Body of pancreas (tissue), 4 donors: ENCODE results near the gene OSBPL2. TPM values are rescaled to one million over a fixed set of nuclear protein-coding genes. Genes with fewer than 3 reads are reported as not detected.

ENCODE experiments used
- ATAC-seq: fragments of 150-250 bp; one replicate; pipeline ENCODE4 v1.9.1; 2016
- DNase-seq, 4 donors: peaks; one replicate each; pipeline ENCODE4 v3.0.0-alpha.2; 2019
- H3K27ac ChIP-seq, 4 donors: fragments of 200-600 bp; sonication (generic); 1 replicate in 3 of 4; 2 replicates in 1 of 4; pipeline versions ENCODE4 v1.5.1 to v1.6.1; 2016 to 2019; ENCODE audit warnings: mild to moderate bottlenecking in 1 of 4, mixed read lengths in 1 of 4, moderate library complexity in 1 of 4
- H3K27me3 ChIP-seq, 2 donors: fragments of 200-600 bp; sonication (generic); one replicate each; pipeline ENCODE4 v1.6.0; 2016; ENCODE audit warnings: mild to moderate bottlenecking in 1 of 2
- H3K36me3 ChIP-seq, 2 donors: fragments of 200-600 bp; sonication (generic); replicated peaks in 1 of 2; 2 replicates each; pipeline ENCODE4 v1.5.1; 2016; ENCODE audit warnings: low read depth in 2 of 2; ENCODE audit not compliant: insufficient read depth in 1 of 2
- H3K4me1 ChIP-seq: fragments of 200-600 bp; sonication (generic); one replicate; pipeline ENCODE4 v1.6.0; 2016
- H3K4me3 ChIP-seq, 2 donors: fragments of 200-600 bp; sonication (generic); 1 replicate in 1 of 2; 2 replicates in 1 of 2; pipeline ENCODE4 v1.5.1; 2016 to 2019
- H3K9me3 ChIP-seq, 3 donors: fragments of 200-600 bp; sonication (generic); 1 replicate in 2 of 3; 2 replicates in 1 of 3; pipeline ENCODE4 v1.5.1; 2016
- CTCF ChIP-seq, 7 experiments: fragments of 450-650 bp in 4 of 7; fragments of 200-600 bp in 3 of 7; sonication (generic) in 3 of 7; IDR thresholded peaks; one replicate each; pipeline ENCODE4 v1.5.1; 2016 to 2019; ENCODE audit warnings: antibody characterized with exemption in 7 of 7
- POLR2A ChIP-seq, 3 donors: fragments of 450-650 bp; IDR thresholded peaks; one replicate each; pipeline ENCODE4 v1.6.1; 2016; ENCODE audit warnings: antibody characterized with exemption in 3 of 3, mild to moderate bottlenecking in 2 of 3
- WGBS, 2 donors: methylation state at CpG; one replicate each; pipeline ENCODE4 v1.1.5; 2017; 5-methylcytosine and 5-hydroxymethylcytosine counted together
- intact Hi-C: fragments of 100-400 bp; cut with DNase I; formaldehyde crosslinking; loops from one replicate; pipeline ENCODE4 v1.15.1; 2023
- total RNA-seq, 2 donors: library from RNA; depleted of rRNA; stranded (reverse); fragments of >200 nt; gene quantifications; one replicate each; pipeline ENCODE4 v1.1.0, GENCODE V29; 2016

Gene OSBPL2
- total RNA-seq, 2 donors from 2014 or later, result 54.5 to 71.9 TPM

GRCh38 chr20:62291251-62292066, 53.1 kb downstream of the OSBPL2 start:
- peaks cover 11 to 37% of the 10 kb centered on the region in 2 donors for H3K36me3 ChIP-seq
- DNase-seq (no peak), ATAC-seq (no peak)
- no peaks in the 10 kb centered on the region for H3K27me3 ChIP-seq
- 90 to 91% methylated on average over 23 to 28 of the region's 29 CpGs for WGBS, 2 donors
- no peak overlapping the region for H3K27ac ChIP-seq
- H3K4me1 ChIP-seq, result no peaks in the 10 kb centered on the region
- TF ChIP-seq POLR2A (IDR thresholded peaks at IDR 0.05), result no peak
- TF ChIP-seq CTCF (IDR thresholded peaks at IDR 0.05), result no peak
- H3K4me3 ChIP-seq, result no peak overlapping the region
- intact Hi-C loops, result loop anchor here (10.0 kb wide), 1 partner anchor 47 kb away; no protein-coding TSS in a partner anchor
- no peaks in the 10 kb centered on the region for H3K9me3 ChIP-seq

GRCh38 chr20:62292108-62292507, 53.8 kb downstream of the OSBPL2 start:
- Histone ChIP-seq H3K9me3 (no peaks in the 10 kb centered on the region), H3K36me3 (peaks cover 11 to 33% of the 10 kb centered on the region in 2 donors), H3K4me1 (peaks cover 5% of the 10 kb centered on the region), H3K4me3 (no peak overlapping the region), H3K27me3 (no peaks in the 10 kb centered on the region), H3K27ac (no peak overlapping the region)
- intact Hi-C loops, result loop anchor here (10.0 kb wide), 1 partner anchor 47 kb away; no protein-coding TSS in a partner anchor
- DNase-seq (no peak), ATAC-seq (no peak)
- TF ChIP-seq POLR2A (IDR thresholded peaks at IDR 0.05) (no peak), CTCF (IDR thresholded peaks at IDR 0.05) (no peak)
- WGBS, 2 donors, result 90 to 94% methylated on average over 11 of the region's 11 CpGs

- intact Hi-C loops, result loop anchor here (10.0 kb wide), 1 partner anchor 48 kb away; no protein-coding TSS in a partner anchor
- Histone ChIP-seq H3K27me3 (no peaks in the 10 kb centered on the region), H3K27ac (no peak overlapping the region), H3K4me1 (peaks cover 16% of the 10 kb centered on the region), H3K4me3 (no peak overlapping the region), H3K36me3 (peaks cover 11 to 33% of the 10 kb centered on the region in 2 donors), H3K9me3 (no peaks in the 10 kb centered on the region)
- no peak for DNase-seq
- TF ChIP-seq CTCF (IDR thresholded peaks at IDR 0.05) (no peak), POLR2A (IDR thresholded peaks at IDR 0.05) (no peak)
- no peak for ATAC-seq
- 81 to 86% methylated on average over 19 to 20 of the region's 20 CpGs for WGBS, 2 donors
Measured at GRCh38 chr20:62293111-62293784, 54.9 kb downstream of the OSBPL2 start.

- intact Hi-C loops, result loop anchor here (10.0 kb wide), 1 partner anchor 49 kb away; no protein-coding TSS in a partner anchor
- ATAC-seq, result no peak
- no peak for DNase-seq
- peaks cover 23% of the 10 kb centered on the region for H3K4me1 ChIP-seq
- no peaks in the 10 kb centered on the region for H3K9me3 ChIP-seq
- no peak overlapping the region for H3K4me3 ChIP-seq
- no peak for TF ChIP-seq POLR2A (IDR thresholded peaks at IDR 0.05)
- TF ChIP-seq CTCF (IDR thresholded peaks at IDR 0.05), result no peak
- H3K27ac ChIP-seq, result no peak overlapping the region
- H3K27me3 ChIP-seq, result no peaks in the 10 kb centered on the region
- 84 to 88% methylated on average over 9 of the region's 9 CpGs for WGBS, 2 donors
- peaks cover 6 to 33% of the 10 kb centered on the region in 2 donors for H3K36me3 ChIP-seq
Measured at GRCh38 chr20:62293946-62294345, 55.6 kb downstream of the OSBPL2 start.
